K562 (cell line): Measurements from ENCODE around the gene CUTA. TPM values are rescaled to one million over a fixed set of nuclear protein-coding genes. Genes with fewer than 3 reads are reported as not detected.

Experiments
- ARID4B ChIP-seq: sonication (generic); formaldehyde crosslinking; IDR thresholded peaks from 2 replicates; pipeline ENCODE4 v1.8.0; 2022; ENCODE audit warnings: mild to moderate bottlenecking, missing genetic modification reagents
- HOMEZ ChIP-seq: fragments of 250-450 bp; sonication (Bioruptor Pico); IDR thresholded peaks from 2 replicates; pipeline ENCODE4 v1.4.0; 2020; ENCODE audit warnings: mild to moderate bottlenecking, moderate library complexity
- IRF1 ChIP-seq: sonication (generic); formaldehyde crosslinking; IDR thresholded peaks from 2 replicates; pipeline ENCODE4 v1.8.0; 2022; ENCODE audit warnings: missing genetic modification reagents, mild to moderate bottlenecking, borderline replicate concordance
- KLF1 ChIP-seq: fragments of 450-650 bp; IDR thresholded peaks from 2 replicates; pipeline ENCODE4 v1.6.1; 2016; ENCODE audit warnings: missing genetic modification characterization, missing compliant biosample characterization
- MCM7 ChIP-seq, 2 experiments: fragments of 450-650 bp; IDR thresholded peaks; 2 replicates each; pipeline ENCODE4 v1.6.1; 2016 to 2018
- MTA2 ChIP-seq: fragments of 450-650 bp; IDR thresholded peaks from 2 replicates; pipeline ENCODE4 v1.6.1; 2016; ENCODE audit warnings: low read depth
- PYGO2 ChIP-seq: fragments of 450-650 bp; IDR thresholded peaks from 2 replicates; pipeline ENCODE4 v1.6.1; 2016; ENCODE audit warnings: mild to moderate bottlenecking, missing genetic modification characterization, moderate library complexity, missing compliant biosample characterization
- SIN3A ChIP-seq, 2 experiments: fragments of 150-350 bp in 1 of 2; IDR thresholded peaks; 2 replicates each; pipeline ENCODE4 v1.6.1; 2011 to 2016; ENCODE audit warnings: borderline replicate concordance in 2 of 2, low read depth in 2 of 2, low read length in 2 of 2, mild to moderate bottlenecking in 2 of 2, moderate library complexity in 2 of 2; ENCODE audit not compliant: control insufficient read depth in 1 of 2
- STAT6 ChIP-seq: sonication (generic); formaldehyde crosslinking; IDR thresholded peaks from 2 replicates; pipeline ENCODE4 v1.8.1; 2023; ENCODE audit warnings: mild to moderate bottlenecking, missing genetic modification reagents
- TCF3 ChIP-seq: sonication (generic); formaldehyde crosslinking; IDR thresholded peaks from 2 replicates; pipeline ENCODE4 v1.4.0; 2020; ENCODE audit warnings: mild to moderate bottlenecking, missing genetic modification reagents
- THAP12 ChIP-seq: fragments of 250-450 bp; sonication (Bioruptor Pico); IDR thresholded peaks from 2 replicates; pipeline ENCODE4 v1.9.0; 2021; ENCODE audit warnings: mild to moderate bottlenecking, inconsistent platforms
- ZNF551 ChIP-seq: fragments of 250-450 bp; sonication (Bioruptor Pico); IDR thresholded peaks from 2 replicates; pipeline ENCODE4 v1.5.0; 2021; ENCODE audit warnings: mild to moderate bottlenecking, moderate library complexity
- polyA plus RNA-seq, 8 experiments: library from polyadenylated mRNA; depleted of rRNA in 4 of 8; stranded (reverse) in 5 of 8; unstranded in 3 of 8; fragments of >200 nt; fragmentation: Nextera tagmentation in 2 of 8; fragmentation: Illumina TruSeq in 1 of 8; extraction: Ambion mirVana in 2 of 8; extraction: Trizol in 1 of 8; gene quantifications; 2 replicates each; pipeline versions ENCODE4 v1.2.1 to v1.2.3, GENCODE V29; 2011 to 2014; ENCODE audit warnings: inconsistent platforms in 1 of 8, missing spikeins in 1 of 8
- total RNA-seq, 7 experiments: library from RNA; depleted of rRNA in 6 of 7; stranded (reverse); fragments of >200 nt in 6 of 7; fragmentation: Illumina TruSeq in 2 of 7; extraction: Trizol in 2 of 7; gene quantifications; 2 replicates each; pipeline versions ENCODE4 v1.2.1 to v1.2.3, GENCODE V29; 2011 to 2021; ENCODE audit warnings: low replicate concordance in 1 of 7

CUTA gene
- total and polyA plus RNA-seq, 9 of the 15 experiments (the other 6 are each of a cell fraction or from before 2014, with no cell fraction given) = 166 to 682 (median 310) TPM

GRCh38 chr6:33428224-33428965 lies 10.5 kb upstream of the CUTA start (continued):
- TF ChIP-seq ARID4B (CRISPR knock-in tag) (peak; percentile 96), TCF3 (CRISPR knock-in tag) (peak; percentile 77), ZNF551 (CRISPR knock-in tag) (no peak), HOMEZ (CRISPR knock-in tag) (peak; percentile 90; the same call in 1 of the 2 replicates), PYGO2 (tag) (no peak), THAP12 (CRISPR knock-in tag) (peak; percentile 73; the same call in 1 of the 2 replicates), STAT6 (CRISPR knock-in tag) (0 out of 2 replicates have a peak, but pooled peaks have one; percentile 88), MCM7 (IDR thresholded peaks at IDR 0.05) (no peak), MTA2 (peak; percentile 7; the same call in 1 of the 2 replicates), KLF1 (tag) (no peak), IRF1 (CRISPR knock-in tag) (peak; percentile 77; the same call in 1 of the 2 replicates), SIN3A (IDR thresholded peaks at IDR 0.05; ENCODE audit: borderline replicate concordance in 2 of 2, control insufficient read depth in 1 of 2, low read depth in 2 of 2, low read length in 2 of 2) (peak in 1 of 2 experiments; percentile 25; a peak in 1 of 4 replicates)
